Stomach (tissue), 9 donors: ENCODE results near the gene TMEM132C. TPM values are rescaled to one million over a fixed set of nuclear protein-coding genes. Genes with fewer than 3 reads are reported as not detected.

ENCODE experiments used
- DNase-seq, 2 donors: peaks; one replicate each; pipeline versions ENCODE4 v3.0.0 to v3.0.0-alpha.2; 2013 to 2019
- H3K27ac ChIP-seq, 5 donors: fragments of 200-600 bp in 4 of 5; sonication (generic) in 4 of 5; one replicate each; pipeline ENCODE4 v1.5.1; 2013 to 2019; ENCODE audit warnings: mild to moderate bottlenecking in 1 of 5, moderate library complexity in 1 of 5
- H3K27me3 ChIP-seq, 3 donors: fragments of 200-600 bp; sonication (generic); one replicate each; pipeline ENCODE4 v1.5.1; 2017 to 2019; ENCODE audit warnings: mixed run types in 1 of 3
- H3K36me3 ChIP-seq, 4 donors: fragments of 200-600 bp; sonication (generic); 1 replicate in 3 of 4; 2 replicates in 1 of 4; pipeline ENCODE4 v1.5.1; 2016 to 2019
- H3K4me1 ChIP-seq, 4 donors: fragments of 200-600 bp; sonication (generic); one replicate each; pipeline ENCODE4 v1.5.1; 2016 to 2019
- H3K4me3 ChIP-seq, 4 donors: fragments of 200-600 bp; sonication (generic) in 3 of 4; one replicate each; pipeline ENCODE4 v1.5.1; 2016 to 2019; ENCODE audit warnings: mild to moderate bottlenecking in 1 of 4
- H3K9me3 ChIP-seq, 4 donors: fragments of 200-600 bp; sonication (generic); one replicate each; pipeline ENCODE4 v1.5.1; 2016 to 2019
- CTCF ChIP-seq, 7 experiments: fragments of 450-650 bp in 4 of 7; fragments of 200-600 bp in 3 of 7; sonication (generic) in 3 of 7; IDR thresholded peaks; one replicate each; pipeline ENCODE4 v1.5.1; 2016 to 2019; ENCODE audit warnings: antibody characterized with exemption in 7 of 7, control low read depth in 2 of 7, mild to moderate bottlenecking in 1 of 7
- EP300 ChIP-seq: sonication (generic); formaldehyde crosslinking; IDR thresholded peaks from one replicate; pipeline ENCODE4 v1.6.1; 2017; ENCODE audit warnings: antibody characterized with exemption
- POLR2A ChIP-seq, 4 donors: fragments of 450-650 bp; IDR thresholded peaks; one replicate each; pipeline ENCODE4 v1.6.1; 2016; ENCODE audit warnings: antibody characterized with exemption in 4 of 4, control low read depth in 2 of 4, mild to moderate bottlenecking in 1 of 4, moderate library complexity in 1 of 4
- POLR2AphosphoS5 ChIP-seq, 3 donors: sonication (generic); formaldehyde crosslinking; IDR thresholded peaks; one replicate each; pipeline ENCODE4 v1.6.1; 2016; ENCODE audit warnings: antibody characterized with exemption in 3 of 3
- WGBS, 5 donors: extraction: QIAGEN DNeasy Blood & Tissue Kit in 3 of 5; methylation state at CpG; one replicate each; pipeline versions ENCODE4 v1.1.5 to v1.1.7; 2013 to 2018; 5-methylcytosine and 5-hydroxymethylcytosine counted together
- intact Hi-C: fragments of 100-400 bp; cut with DNase I; formaldehyde crosslinking; loops from one replicate; pipeline ENCODE4 v1.15.1; 2023; ENCODE audit warnings: low total_unique reads
- polyA plus RNA-seq, 3 donors: library from polyadenylated mRNA; stranded (reverse); fragments of 200-250 nt; gene quantifications; one replicate each; pipeline ENCODE4 v1.2.3, GENCODE V29; 2013
- total RNA-seq, 5 donors: library from RNA; depleted of rRNA; stranded (reverse); fragments of >200 nt; gene quantifications; one replicate each; pipeline versions ENCODE4 v1.1.0 to v1.2.3, GENCODE V29; 2014 to 2016
- donor health status: healthy with polysubstance abuse.
- donor health status: Bipolar disorder and iron deficiency.
- donor health status: healthy.

The TMEM132C gene
- total and polyA plus RNA-seq, 8 donors: under 0.01 to 12.8 (median 0.94) TPM

- intact Hi-C loops: no loop called here
- H3K9me3 ChIP-seq: peaks cover 0 to 5% (median 3%) of the 10 kb centered on the region in 4 donors
- H3K27me3 ChIP-seq: no peaks in the 10 kb centered on the region
- TF ChIP-seq EP300 (no peak), POLR2A (IDR thresholded peaks at IDR 0.05) (no peak), POLR2AphosphoS5 (IDR thresholded peaks at IDR 0.05) (no peak), CTCF (IDR thresholded peaks at IDR 0.05) (no peak)
- H3K36me3 ChIP-seq: no peaks in the 10 kb centered on the region
- 25 to 50% (median 27%) methylated on average over 1 to 2 of the region's 2 CpGs for WGBS, 5 donors
- no peak for DNase-seq
- no peak overlapping the region for H3K4me3 ChIP-seq
- no peaks in the 10 kb centered on the region for H3K4me1 ChIP-seq
- no peak overlapping the region for H3K27ac ChIP-seq
Observed at GRCh38 chr12:128288357-128288756, 21.4 kb downstream of the TMEM132C start.

- 89 to 91% (median 89%) methylated on average over 13 of the region's 13 CpGs for whole genome bisulfite sequencing, 5 donors
- Histone ChIP-seq H3K4me3 (no peak overlapping the region), H3K9me3 (no peaks in the 10 kb centered on the region), H3K27me3 (no peaks in the 10 kb centered on the region), H3K36me3 (no peaks in the 10 kb centered on the region), H3K27ac (no peak overlapping the region), H3K4me1 (no peaks in the 10 kb centered on the region)
- no peak for TF ChIP-seq CTCF (IDR thresholded peaks at IDR 0.05)
- TF ChIP-seq POLR2AphosphoS5 (IDR thresholded peaks at IDR 0.05): no peak
- no peak for TF ChIP-seq POLR2A (IDR thresholded peaks at IDR 0.05)
- no peak for TF ChIP-seq EP300
- intact Hi-C loops: no loop called here
- DNase-seq: no peak
Observed at GRCh38 chr12:128288896-128289295, 21.9 kb downstream of the TMEM132C start.

- no peak for TF ChIP-seq CTCF (IDR thresholded peaks at IDR 0.05)
- TF ChIP-seq EP300: no peak
- no peak for TF ChIP-seq POLR2A (IDR thresholded peaks at IDR 0.05)
- TF ChIP-seq POLR2AphosphoS5 (IDR thresholded peaks at IDR 0.05): no peak
- H3K4me3 ChIP-seq: no peak overlapping the region
- 58 to 69% (median 65%) methylated on average over 6 of the region's 6 CpGs for WGBS, 5 donors
- H3K36me3 ChIP-seq: no peaks in the 10 kb centered on the region
- H3K27me3 ChIP-seq: no peaks in the 10 kb centered on the region
- no peaks in the 10 kb centered on the region for H3K4me1 ChIP-seq
- no peak overlapping the region for H3K27ac ChIP-seq
- no peaks in the 10 kb centered on the region for H3K9me3 ChIP-seq
- no peak for DNase-seq
- intact Hi-C loops: no loop called here
Observed at GRCh38 chr12:128290938-128291337, 24.0 kb downstream of the TMEM132C start.

GRCh38 chr12:128298091-128298748 lies 31.2 kb downstream of the TMEM132C start:
- Histone ChIP-seq H3K9me3 (no peaks in the 10 kb centered on the region), H3K4me1 (no peaks in the 10 kb centered on the region), H3K36me3 (no peaks in the 10 kb centered on the region), H3K27me3 (no peaks in the 10 kb centered on the region), H3K4me3 (no peak overlapping the region), H3K27ac (no peak overlapping the region)
- intact Hi-C loops: no loop called here
- DNase-seq: no peak
- TF ChIP-seq CTCF (IDR thresholded peaks at IDR 0.05) (no peak), POLR2A (IDR thresholded peaks at IDR 0.05) (no peak), EP300 (no peak), POLR2AphosphoS5 (IDR thresholded peaks at IDR 0.05) (no peak)
- WGBS, 5 donors: 48 to 58% (median 50%) methylated on average over 11 of the region's 11 CpGs
